Stimulated activated CD8-positive, alpha-beta memory T cell treated with anti-CD3 and anti-CD28 coated beads, Interleukin-15, amount 100 ng/mL, for 1 hour (primary cell): ENCODE measurements around the gene DDX39A.
"Not testable (repeated sequence)": the region's sequence is repeated elsewhere in the genome, so short reads cannot be mapped to it uniquely, and the experiment has no call there.

Experiments used
- DNase-seq: peaks from one replicate; pipeline ENCODE4 v3.0.0-alpha.2; 2020; ENCODE audit warnings: low read depth

The DDX39A gene

DNA sequence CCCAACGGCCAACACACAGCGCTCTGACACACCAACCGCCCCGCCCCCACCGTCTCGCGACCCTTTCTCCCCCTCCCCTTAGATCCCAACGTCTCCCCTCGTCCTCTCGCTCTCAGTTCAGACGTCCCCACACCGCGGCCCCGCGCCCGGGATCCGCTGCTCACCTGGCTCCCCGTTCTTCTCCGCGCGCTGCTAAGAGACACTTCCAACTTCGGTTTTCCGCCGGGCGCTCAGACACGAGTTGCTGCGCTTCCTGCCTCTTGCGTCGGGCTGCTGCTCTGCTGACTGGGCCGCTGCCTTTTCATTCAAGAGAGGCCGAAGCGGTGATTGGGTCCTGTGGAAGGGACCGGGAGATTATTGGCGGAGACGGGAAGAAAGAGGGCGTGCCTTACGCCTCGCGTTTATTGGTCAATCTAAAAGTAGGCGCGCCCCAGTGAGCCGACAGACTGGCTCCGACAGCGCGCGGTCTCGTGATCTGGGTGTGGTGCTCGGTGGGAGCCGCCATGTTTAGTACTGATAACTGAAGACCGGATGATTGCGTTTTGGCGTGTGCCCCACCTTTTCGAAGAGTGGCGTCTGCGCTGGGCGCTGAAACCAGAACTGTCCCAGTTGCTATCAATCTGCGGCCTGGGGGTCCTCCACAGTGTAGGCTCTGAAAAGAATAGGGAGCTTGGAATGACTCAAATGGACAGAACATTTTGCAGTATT lies at the start of gene DDX39A:
TSS of gene DDX39A (minus strand) at position 236 of the 708 bp plus-strand sequence. CDS start 6,121 bp downstream, outside the sequence.
- peak; percentile 93 for DNase-seq

DNA sequence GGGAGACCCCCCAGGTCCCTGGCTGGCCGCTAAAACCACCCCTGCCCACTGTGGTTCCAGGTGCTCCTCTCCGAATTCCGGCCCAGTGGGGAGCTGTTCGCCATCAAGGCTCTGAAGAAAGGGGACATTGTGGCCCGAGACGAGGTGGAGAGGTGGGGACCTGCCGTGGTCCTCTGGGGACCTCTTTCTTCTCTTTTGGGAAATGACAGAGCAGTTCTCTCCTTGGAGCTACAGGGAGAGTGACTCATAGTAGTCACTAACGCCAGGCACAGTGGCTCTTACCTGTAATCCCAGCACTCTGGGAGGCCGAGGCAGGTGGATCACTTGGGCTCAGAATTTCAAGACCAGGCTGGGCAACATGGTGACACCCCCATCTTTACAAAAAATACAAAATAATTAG lies 48.7 kb upstream of the DDX39A start:
- no peak for DNase-seq

DNA sequence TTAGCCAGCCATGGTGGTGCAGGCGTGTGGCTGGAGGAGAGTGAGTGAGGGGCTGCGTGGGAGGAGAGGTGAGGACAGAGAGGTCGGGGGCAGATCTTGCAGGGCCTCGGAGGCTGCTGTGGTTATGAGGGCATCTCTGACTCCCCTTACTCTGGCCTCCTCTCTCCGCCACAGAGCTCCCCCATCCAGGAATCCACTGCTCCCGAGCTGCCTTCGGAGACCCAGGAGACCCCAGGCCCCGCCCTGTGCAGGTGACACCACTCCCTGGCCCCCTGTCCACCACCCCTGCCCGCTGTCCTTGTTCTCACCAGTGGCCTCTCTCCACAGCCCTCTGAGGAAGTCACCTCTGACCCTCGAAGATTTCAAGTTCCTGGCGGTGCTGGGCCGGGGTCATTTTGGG lies 48.2 kb upstream of the DDX39A start:
- no peak for DNase-seq

DNA sequence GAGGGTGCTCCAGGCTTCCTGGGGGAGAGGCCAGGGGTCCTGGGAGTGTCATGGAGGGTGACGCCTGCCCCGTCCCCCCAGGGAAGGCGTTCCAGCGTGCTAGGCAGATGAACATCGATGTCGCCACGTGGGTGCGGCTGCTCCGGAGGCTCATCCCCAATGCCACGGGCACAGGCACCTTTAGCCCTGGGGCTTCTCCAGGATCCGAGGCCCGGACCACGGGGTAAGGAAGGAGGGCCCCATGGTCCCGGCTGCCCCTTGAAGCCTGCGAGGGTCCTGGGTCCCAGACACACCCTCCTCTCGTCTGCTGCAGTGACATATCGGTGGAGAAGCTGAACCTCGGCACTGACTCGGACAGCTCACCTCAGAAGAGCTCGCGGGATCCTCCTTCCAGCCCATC lies 44.6 kb upstream of the DDX39A start:
- DNase-seq, result no peak

DNA sequence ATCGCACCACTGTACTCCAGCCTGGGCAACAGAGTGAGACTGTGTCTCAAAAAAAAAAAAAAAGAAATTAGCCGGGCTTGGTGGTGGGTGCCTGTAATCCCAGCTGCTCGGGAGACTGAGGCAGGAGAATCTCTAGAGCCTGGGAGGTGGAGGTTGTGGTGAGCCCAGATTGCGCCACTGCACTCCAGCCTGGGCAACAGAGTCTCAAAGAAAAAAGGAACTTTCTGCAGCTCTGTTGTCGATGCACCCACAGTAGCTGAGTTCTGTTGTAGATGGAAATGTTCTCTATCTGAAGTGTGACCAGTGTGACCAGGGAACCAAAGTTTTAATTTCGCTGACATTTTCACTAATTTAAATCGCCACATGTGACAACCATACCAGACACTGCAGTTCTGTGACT lies 43.3 kb upstream of the DDX39A start:
- not testable (repeated sequence) for DNase-seq

DNA sequence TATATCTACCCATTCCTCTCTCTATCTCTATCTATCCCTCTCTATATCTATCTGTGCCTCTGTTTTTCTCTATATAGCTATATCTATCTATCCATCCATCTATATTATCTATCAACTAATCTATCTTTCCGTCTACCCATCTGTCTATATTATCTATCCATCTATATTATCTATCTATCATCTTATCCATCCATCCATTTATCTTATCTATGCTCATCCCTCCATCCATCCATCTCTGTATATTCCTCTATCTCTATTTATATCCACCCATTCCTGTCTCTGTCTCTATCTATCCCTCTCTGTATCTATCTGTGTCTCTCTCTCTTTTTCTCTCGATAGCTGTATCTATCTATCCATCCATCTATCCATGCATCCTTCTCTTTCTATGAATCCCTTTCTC lies 41.8 kb upstream of the DDX39A start:
- DNase-seq, result no peak

DNA sequence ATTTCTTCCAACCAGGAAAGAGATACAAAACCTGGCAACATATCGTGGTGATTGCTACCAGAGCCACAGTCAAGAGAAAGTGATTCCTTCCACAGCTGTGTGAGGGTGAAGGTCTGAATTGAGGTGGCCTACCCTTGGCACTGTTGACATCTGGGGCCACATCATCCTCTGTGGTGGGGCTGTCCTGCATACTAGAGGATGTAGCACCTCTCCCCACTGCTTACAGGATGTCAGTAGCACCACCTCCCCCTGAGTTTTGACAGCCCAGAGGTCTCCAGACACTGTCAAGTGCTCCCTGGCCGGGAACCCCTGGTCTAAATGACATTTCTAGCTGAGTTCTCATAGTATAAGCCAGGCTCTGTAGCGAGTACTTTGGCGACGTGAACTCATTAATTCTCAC lies 40.6 kb upstream of the DDX39A start:
- no peak for DNase-seq

DNA sequence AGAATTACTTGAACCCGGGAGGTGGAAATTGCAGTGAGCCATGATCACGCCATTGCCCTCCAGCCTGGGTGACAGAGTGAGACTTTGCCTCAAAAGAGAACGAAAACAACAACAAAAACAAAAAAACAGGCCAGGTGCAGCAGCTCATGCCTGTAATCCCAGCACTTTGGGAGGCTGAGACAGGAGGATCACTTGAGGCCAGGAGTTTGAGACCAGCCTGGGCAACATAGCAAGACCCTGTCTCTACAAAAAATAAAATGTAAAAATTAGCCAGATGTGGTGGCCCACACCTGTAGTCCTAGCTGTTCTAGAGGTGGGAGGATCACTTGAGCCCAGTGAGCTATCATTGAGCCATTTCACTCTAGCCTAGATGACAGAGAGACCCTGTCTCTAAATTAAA lies 33.2 kb upstream of the DDX39A start:
- not testable (repeated sequence) for DNase-seq

DNA sequence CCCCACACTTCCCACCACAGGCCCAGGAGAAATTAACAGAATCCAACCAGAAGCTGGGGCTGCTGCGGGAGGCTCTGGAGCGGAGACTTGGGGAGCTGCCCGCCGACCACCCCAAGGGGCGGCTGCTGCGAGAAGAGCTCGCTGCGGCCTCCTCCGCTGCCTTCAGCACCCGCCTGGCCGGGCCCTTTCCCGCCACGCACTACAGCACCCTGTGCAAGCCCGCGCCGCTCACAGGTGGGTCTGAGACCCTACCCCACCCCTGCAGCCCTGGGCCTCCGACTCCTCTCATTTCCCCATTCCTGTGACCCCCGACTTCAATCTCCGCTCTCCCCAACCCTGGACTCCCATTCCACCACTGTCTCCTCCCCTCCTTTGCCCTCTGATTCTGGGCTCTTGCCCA lies 31.7 kb upstream of the DDX39A start:
- DNase-seq, result no peak

DNA sequence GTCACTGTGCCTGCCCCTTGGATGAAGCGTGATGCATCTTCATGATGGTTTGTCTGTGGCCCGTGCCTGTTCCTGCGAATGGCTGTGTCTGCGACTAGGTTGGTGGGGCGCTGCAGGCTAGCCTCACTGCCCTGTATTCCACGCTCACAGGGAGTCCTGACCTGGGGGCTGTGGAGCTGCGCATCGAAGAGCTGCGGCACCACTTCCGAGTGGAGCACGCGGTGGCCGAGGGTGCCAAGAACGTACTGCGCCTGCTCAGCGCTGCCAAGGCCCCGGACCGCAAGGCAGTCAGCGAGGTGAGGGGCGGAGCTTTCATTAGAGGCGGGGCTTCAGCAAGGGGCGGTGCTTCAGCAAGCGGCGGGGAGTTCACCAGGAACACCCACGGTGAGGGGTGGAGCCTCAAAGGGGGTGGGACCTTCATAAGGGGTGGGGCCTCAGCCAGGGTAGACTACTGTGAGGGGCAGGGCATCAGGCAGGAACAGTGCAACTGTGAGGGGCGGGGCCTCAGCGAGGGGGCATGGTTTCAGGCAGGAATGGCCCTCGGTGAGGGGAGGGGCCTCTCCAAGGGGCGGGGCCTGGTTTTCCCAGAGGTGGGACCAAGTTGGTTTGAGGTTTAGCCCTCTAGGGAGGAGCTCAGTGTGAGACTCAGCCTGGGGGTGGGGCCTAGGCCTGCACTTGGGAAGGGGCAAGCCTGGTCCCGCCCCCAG lies 31.2 kb upstream of the DDX39A start:
- DNase-seq, result no peak

DNA sequence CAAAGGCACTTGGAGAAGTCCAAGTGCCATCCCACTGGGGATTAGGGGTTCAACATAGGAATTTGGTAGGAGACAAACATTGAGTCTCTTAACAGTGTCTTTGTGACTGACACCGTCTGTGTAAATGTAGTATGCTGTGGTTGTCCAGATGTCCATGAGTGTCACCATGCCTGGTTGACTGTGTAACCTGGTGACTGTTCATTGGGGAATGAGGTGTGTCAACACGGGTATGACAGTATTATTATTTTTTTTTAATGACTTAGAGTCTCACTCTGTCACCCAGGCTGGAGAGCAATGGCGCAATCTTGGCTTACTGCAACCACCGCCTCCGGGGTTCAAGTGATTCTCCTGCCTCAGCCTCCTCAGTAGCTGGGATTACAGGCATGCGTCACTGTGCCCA lies 30.2 kb upstream of the DDX39A start:
- no peak for DNase-seq

DNA sequence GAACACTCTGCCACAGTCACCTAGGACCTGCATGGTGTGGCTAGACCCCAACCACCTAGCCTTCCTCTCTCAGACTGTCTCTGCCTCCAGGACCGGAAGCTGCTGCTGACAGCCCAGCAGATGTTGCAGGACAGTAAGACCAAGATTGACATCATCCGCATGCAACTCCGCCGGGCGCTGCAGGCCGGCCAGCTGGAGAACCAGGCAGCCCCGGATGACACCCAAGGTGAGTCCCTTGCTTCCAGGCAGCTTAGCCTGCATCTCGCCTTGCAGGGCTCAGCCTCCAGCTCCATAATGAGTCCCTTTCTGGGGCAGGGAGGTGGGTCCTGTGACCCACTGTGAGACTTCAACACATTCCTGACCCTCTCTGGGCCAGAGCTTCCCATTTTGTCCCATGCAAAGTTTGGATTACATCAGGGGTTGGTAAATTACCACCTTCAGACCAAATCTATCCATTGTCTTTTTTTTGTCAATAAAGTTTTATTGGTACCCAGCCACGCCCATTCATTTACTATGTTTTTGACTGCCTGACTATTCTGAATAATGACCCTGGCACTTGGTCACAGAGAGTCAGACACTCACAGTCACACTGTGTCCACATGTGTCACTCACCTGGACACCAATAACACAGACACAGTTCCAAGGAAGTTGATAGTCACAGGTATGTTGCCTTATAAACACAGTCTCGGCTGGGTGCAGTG lies 27.3 kb upstream of the DDX39A start:
- no peak for DNase-seq

DNA sequence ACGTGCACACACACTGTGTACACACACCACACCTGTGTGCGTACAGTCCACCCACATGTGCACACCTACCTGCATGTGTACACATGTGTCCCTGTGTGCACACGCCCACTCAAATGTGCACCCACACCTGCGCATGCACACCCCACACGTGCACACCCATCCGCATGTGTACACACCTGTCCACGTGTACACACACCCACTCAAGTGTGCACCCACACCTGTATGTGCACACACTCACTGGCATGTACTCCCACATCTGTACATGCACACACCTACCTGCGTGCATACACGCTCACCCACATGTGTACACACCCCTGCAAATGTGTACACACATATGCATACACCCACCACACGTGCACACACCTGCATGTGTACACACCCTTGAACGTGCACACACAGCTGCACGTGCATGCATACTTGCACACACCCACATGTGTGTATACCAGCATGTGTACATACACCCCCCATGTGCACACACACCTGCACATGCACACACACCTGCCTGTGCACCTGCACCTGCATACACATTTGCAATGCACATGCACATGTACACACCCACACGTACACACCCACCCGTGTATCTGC lies 24.6 kb upstream of the DDX39A start:
- DNase-seq, result no peak

DNA sequence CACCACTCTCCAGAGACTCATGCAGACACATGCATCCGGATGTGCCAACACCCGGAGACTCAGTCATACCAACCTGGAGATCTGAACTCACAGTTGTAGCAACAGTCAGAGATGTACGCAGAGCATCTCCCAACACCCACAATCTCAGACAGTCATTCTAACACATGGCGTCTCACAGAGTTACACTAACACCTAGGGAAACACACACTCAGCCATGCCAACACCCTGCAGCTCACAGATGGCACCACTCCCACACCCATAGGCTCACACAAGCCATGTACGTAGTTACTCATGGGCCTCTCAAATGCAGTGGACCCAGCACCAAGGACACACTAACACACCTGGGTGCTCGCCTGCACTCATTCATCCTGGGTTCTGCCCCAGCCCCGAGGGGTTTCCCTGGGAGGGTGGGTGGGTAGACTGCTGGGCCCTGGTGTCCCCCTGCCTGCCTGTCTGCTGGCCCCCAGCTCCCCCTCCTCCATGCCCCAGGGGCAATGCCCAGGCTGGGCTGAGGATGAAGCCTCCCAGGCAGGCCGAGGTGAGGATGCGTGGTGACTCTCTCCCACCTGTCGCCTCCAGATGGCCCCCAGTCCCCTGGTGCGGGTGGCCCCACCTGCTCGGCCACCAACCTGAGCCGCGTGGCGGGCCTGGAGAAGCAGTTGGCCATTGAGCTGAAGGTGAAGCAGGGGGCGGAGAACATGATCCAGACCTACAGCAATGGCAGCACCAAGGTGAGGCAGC lies 23.9 kb upstream of the DDX39A start:
- no peak for DNase-seq

DNA sequence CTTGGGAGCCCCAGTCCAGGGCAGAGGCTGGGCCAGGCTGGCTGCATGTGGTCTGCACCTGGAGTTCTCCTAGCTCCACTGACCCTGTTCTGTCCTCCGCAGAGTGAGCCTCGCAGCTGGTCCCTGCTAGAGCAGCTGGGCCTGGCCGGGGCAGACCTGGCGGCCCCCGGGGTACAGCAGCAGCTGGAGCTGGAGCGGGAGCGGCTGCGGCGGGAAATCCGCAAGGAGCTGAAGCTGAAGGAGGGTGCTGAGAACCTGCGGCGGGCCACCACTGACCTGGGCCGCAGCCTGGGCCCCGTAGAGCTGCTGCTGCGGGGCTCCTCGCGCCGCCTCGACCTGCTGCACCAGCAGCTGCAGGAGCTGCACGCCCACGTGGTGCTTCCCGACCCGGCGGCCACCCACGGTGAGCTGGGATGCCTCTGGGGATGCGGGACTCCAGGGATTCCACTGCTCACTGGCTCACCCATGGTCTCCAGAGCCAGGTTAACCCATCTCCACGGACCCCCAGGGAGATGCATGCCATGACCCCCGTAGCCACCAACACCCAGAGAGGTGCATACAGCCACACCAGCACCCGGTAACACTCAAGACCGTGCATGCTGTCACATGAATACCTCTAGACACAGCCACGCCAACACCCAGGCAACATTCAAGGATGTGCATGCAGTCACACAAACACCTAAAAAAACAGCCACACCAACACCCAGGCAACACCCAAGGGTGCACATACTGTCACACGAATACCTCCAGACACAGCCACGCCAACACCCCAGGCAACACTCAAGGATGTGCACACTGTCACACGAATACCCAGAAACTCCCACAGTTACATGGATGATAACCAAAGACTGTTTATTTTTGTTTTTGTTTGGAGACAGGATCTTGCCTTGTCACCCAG lies 22.1 kb upstream of the DDX39A start:
- DNase-seq, result no peak

DNA sequence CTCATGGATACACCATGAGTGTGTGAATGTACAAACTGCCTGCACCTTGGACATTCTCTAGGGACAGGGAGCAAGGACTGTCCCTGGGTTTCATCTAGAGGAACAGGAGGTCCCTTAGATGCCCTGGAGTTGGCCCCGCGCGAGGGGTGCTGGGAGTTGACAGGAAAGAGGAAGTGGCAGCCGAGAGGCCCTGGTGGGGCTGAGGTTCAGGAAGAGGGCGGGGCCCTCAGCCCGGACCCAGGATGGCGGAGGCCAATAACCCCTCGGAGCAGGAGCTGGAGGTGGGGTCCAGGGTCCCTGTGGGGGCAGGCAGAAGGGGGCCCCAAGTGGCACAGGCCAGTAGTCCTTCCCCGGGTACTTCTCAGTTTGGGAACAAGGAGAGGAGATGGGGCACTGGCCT lies 20.9 kb upstream of the DDX39A start:
- DNase-seq, result peak; percentile 52

DNA sequence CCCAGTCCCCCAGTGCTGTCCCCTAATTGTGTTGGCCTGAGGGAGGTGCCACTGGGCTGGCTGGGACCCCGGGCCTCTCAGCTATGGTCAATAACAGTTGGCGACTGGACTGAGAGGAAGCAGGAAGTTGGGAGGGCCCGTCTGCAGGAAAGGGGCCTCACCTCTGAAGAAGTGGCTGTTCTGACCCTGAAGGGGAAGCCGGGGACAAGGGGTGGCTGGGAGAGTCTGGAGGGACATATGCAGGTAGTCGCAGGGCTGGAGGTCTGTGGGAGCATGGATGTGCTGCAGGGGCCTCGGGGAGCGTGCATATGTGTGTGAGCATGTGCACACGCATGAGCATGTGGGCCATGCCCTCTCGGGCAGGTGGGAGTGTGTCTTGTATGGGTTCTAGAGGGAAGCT lies 19.9 kb upstream of the DDX39A start:
- no peak for DNase-seq

DNA sequence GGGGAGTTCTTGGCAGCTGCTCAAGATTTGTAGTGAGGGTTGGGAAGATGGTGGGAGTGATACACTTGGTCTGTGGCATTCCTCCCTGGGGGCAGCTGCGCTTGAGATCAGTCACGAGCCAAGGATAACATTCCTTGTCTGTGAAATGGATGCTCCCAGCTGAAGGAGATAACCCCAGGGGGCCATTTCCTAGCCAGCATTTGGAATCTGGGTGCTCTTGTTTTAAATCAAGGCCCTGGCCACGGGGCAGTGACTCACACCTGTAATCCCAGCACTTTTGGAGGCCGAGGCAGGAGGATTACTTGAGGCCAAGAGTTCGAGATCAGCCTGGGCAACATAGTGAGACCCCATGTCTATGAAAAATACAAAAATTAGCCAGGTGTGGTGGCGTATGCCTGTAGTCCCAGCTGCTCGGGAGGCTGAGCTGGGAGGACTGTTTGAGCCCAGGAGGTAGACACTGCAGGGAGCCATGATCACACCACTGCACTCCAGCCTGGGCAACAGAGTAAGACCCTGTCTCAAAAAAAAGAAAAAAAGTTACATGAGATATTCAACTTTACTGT lies 18.5 kb upstream of the DDX39A start:
- no peak for DNase-seq

DNA sequence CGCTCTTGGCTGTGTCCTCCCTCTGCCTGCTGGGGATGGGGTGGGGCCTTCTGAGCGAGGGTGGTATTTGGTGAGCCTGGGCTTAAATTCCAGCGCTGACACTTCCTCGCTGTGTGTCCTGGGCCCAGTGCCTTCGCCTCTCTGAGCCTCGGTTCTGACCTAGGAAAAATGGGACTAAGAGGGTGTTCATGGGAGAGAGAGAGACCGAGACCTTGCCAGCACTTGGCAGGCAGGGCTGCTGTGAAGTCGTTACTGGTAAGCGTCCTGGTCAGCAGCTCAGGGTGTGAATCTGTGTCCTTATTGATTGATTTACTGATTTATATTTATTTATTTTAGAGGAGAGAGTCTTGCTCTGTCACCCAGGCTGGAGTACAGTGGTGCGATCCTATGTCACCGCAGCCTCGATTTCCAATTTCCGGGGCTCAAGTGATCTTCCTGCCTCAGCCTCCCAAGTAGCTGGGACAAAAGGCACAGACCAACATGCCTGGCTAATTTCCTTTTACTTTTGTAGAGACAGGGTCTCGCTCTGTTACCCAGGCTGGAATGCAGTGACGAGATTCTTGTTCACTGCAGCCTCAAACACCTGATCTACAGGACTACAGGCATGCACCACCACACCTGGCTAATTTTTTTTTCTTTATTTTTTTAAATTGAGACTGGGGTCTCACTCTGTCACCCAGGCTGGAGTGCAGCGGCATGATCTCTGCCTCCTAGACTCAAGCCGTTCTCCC lies 16.3 kb upstream of the DDX39A start:
- DNase-seq, result no peak
